ENCODE data around the gene RALGDS. TPM values are rescaled to one million over a fixed set of nuclear protein-coding genes. Genes with fewer than 3 reads are reported as not detected.

Gene RALGDS
- total RNA-seq, 1 donor from 2014 or later = 64.8 TPM

DNA sequence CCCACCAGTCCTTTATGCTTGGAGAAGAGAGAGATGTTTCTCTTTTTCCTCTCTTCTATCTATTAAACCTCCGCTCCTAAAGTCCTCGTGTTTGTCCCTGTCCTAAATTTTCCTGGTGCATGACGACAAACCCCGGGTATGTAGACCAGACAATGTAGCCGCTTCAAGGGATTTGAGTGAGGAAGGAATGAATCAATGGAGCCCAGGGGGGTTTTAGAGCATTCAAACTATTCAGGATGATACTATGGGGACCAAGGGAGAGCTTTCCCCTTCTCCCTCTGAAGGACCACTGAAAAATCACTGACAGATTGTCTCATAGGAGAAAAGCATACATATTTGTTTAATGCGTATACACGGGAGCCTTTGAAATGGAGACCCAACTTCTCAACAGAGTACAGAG, 40.9 kb downstream of the RALGDS start:
- Mint-ChIP-seq H3K27ac (no peak overlapping the region), H3K9me3 (no peaks in the 10 kb centered on the region), H3K4me3 (no peak overlapping the region), H3K4me1 (ENCODE audit: unreplicated experiment) (no peaks in the 10 kb centered on the region), H3K36me3 (no peaks in the 10 kb centered on the region), H3K27me3 (peaks cover 6% of the 10 kb centered on the region)
- DNase-seq (ENCODE audit: extremely low spot score, unreplicated experiment) = no peak
- TF ChIP-seq, protein P1, sequence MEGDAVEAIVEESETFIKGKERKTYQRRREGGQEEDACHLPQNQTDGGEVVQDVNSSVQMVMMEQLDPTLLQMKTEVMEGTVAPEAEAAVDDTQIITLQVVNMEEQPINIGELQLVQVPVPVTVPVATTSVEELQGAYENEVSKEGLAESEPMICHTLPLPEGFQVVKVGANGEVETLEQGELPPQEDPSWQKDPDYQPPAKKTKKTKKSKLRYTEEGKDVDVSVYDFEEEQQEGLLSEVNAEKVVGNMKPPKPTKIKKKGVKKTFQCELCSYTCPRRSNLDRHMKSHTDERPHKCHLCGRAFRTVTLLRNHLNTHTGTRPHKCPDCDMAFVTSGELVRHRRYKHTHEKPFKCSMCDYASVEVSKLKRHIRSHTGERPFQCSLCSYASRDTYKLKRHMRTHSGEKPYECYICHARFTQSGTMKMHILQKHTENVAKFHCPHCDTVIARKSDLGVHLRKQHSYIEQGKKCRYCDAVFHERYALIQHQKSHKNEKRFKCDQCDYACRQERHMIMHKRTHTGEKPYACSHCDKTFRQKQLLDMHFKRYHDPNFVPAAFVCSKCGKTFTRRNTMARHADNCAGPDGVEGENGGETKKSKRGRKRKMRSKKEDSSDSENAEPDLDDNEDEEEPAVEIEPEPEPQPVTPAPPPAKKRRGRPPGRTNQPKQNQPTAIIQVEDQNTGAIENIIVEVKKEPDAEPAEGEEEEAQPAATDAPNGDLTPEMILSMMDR (conservative IDR thresholded peaks at IDR 0.05) = no peak

DNA sequence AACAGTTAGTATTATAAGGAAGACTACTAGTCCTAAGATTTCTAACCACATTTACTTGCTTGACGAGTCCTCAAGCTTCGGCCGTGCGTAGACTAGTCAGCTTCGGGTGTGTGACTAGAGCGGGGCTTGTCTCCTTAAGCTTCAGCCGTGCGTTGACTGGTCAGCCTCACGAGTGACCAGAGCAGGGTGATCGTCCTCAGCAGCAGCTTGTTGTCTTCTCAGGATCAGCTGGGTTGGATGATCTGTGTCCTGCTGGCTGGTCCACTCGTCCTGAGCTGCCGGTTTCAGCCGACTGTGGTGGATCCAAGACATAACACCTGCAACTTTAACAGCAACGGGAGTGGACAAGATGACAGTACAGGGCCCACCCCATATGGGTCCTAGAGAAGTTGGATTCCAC, 42.6 kb downstream of the RALGDS start:
- TF ChIP-seq, protein P1 (conservative IDR thresholded peaks at IDR 0.05) = no peak
- H3K4me1 Mint-ChIP-seq (ENCODE audit: unreplicated experiment) = no peaks in the 10 kb centered on the region
- DNase-seq (ENCODE audit: extremely low spot score, unreplicated experiment) = no peak

DNA sequence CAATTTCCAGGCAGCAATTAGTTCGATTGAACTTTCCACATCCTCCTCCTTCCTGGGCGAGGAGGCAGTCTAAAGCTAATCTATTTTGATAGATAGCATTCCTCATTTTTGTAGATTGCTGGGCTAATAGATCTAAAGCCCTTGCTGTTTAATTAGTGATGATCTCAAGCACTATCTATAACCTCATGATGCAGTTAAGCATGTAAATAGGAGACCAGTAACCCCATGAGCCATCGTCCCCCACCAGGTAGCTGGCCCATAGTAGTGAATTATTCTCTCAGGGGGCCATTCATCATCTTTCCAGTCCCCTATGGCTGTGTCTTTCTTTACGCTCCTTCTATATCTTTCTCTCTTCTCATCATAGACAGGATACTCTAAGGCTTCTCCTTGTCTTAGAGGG, 44.3 kb downstream of the RALGDS start:
- Mint-ChIP-seq H3K27me3 (peaks cover 6% of the 10 kb centered on the region), H3K4me1 (ENCODE audit: unreplicated experiment) (no peaks in the 10 kb centered on the region), H3K4me3 (no peak overlapping the region), H3K27ac (no peak overlapping the region), H3K36me3 (no peaks in the 10 kb centered on the region), H3K9me3 (no peaks in the 10 kb centered on the region)
- TF ChIP-seq, protein P1 (conservative IDR thresholded peaks at IDR 0.05) = no peak
- no peak for DNase-seq (ENCODE audit: extremely low spot score, unreplicated experiment)

More for the DNA sequence above, 42.6 kb downstream of the RALGDS start:
- no peaks in the 10 kb centered on the region for H3K9me3 Mint-ChIP-seq
- H3K4me3 Mint-ChIP-seq = no peak overlapping the region
- peaks cover 6% of the 10 kb centered on the region for H3K27me3 Mint-ChIP-seq
- no peak overlapping the region for H3K27ac Mint-ChIP-seq
- no peaks in the 10 kb centered on the region for H3K36me3 Mint-ChIP-seq

DNA sequence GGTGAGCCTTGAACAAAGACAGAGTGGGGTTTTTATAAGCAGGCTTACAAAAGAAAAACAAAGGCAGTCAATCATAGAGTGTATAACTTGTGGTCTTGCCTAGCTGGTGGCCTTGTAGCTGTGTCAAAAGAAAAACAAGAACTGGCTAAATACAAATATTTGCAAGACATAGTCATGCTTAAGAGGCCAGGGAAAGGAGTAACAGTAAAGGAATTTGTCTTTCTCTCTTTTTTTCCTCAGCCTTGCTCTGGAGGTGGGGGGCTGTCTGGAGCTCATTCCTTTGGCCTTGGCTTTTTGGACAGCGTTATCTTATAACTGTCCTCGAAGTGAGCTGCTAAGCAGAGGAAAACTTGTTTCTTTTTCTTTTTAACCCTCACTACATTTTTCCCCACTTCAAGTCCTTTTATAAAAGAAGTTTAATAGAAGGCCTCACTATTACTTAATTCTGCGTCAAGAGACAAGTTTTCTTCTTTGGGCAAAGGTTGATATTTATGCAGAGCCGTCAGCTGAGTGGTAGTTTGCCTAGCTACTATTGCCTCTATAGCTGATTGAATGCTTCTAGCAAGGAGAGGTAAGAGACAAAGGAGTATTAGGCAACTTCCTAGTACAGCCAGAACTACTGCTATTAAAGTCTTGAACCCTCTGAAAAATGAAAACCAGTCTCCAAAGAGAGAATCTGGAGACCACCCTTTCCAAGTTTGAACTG, 45.0 kb downstream of the RALGDS start:
- Mint-ChIP-seq H3K27ac (no peak overlapping the region), H3K4me1 (ENCODE audit: unreplicated experiment) (no peaks in the 10 kb centered on the region), H3K9me3 (no peaks in the 10 kb centered on the region), H3K27me3 (peaks cover 6% of the 10 kb centered on the region), H3K36me3 (no peaks in the 10 kb centered on the region), H3K4me3 (no peak overlapping the region)
- TF ChIP-seq, protein P1 (conservative IDR thresholded peaks at IDR 0.05) = no peak
- no peak for DNase-seq (ENCODE audit: extremely low spot score, unreplicated experiment)

DNA sequence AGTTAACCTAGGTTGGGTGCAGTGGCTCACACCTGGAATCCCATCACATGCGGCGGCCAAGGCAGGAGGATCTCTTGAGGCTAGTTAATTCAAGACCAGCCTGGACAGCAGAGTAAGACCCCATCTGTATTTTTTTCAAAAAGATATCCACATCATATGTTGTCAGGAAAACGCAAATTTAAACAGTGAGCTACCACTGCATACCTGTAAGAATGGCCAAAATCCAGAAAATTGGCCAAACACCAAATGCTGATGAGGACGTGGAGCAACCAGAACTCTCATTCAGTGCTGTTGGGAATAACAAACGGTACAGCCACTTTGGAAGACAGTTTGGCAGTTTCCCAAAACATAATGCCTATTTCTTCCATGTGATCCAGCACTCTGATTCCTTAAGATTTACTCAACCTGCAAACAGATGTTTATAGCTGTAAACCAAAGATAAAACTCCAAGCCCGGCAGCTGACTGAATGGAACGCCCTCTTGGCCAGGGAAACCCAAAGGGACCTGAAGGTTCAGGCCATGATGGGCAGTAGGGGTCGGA, 46.9 kb downstream of the RALGDS start:
- H3K36me3 Mint-ChIP-seq = no peaks in the 10 kb centered on the region
- no peak overlapping the region for H3K27ac Mint-ChIP-seq
- no peaks in the 10 kb centered on the region for H3K4me1 Mint-ChIP-seq (ENCODE audit: unreplicated experiment)
- peaks cover 3% of the 10 kb centered on the region for H3K27me3 Mint-ChIP-seq
- TF ChIP-seq, protein P1 (conservative IDR thresholded peaks at IDR 0.05) = no peak
- H3K9me3 Mint-ChIP-seq = no peaks in the 10 kb centered on the region
- no peak for DNase-seq (ENCODE audit: extremely low spot score, unreplicated experiment)
- H3K4me3 Mint-ChIP-seq = no peak overlapping the region
